ENCODE measurements around the gene CELF4. TPM values are rescaled to one million over a fixed set of nuclear protein-coding genes. Genes with fewer than 3 reads are reported as not detected.
"Not testable (repeated sequence)": the region's sequence is repeated elsewhere in the genome, so short reads cannot be mapped to it uniquely, and the experiment has no call there.

The CELF4 gene
- total RNA-seq, 1 experiment from 2014 or later: not detected

- H3K36me3 ChIP-seq (ENCODE audit: control insufficient read depth, insufficient read depth, low read length): no peaks in the 10 kb centered on the region
- no peak for DNase-seq (ENCODE audit: low read depth, low spot score)
- TF ChIP-seq CTCF (IDR thresholded peaks at IDR 0.05) (no peak), TCF7L2 (IDR thresholded peaks at IDR 0.05; ENCODE audit: low read depth, low read length) (no peak), POLR2AphosphoS5 (IDR thresholded peaks at IDR 0.05; ENCODE audit: low read depth, low read length) (no peak), REST (IDR thresholded peaks at IDR 0.05; ENCODE audit: insufficient read depth in 1 of 2, low read depth in 2 of 2, low read length in 1 of 2) (no peak)
- H3K9me3 ChIP-seq (ENCODE audit: control insufficient read depth, insufficient read depth, low read depth, low read length): no peaks in the 10 kb centered on the region
- in situ Hi-C loops (cut with HindIII; ENCODE audit: low pct_unique_long_range_greater_than_20kb, low sequenced_read_pairs): no loop called here
- POLR2A ChIA-PET: no interaction called here
- ATAC-seq: no peak
- no peak overlapping the region for H3K4me3 ChIP-seq (ENCODE audit: low read depth in 2 of 2, low read length in 2 of 2)
- BruUV-seq (replicated peaks): no TSS peak
- H3K4me1 ChIP-seq (ENCODE audit: control insufficient read depth, insufficient read depth, low read length): no peaks in the 10 kb centered on the region
- H3K27me3 ChIP-seq (ENCODE audit: control insufficient read depth, insufficient read depth, low read length): no peaks in the 10 kb centered on the region; the same call in 1 of the 2 replicates
- intact Hi-C loops (cut with micrococcal nuclease; ENCODE audit: unreplicated experiment): no loop called here
- CTCF ChIA-PET: no interaction called here
- H3K27ac ChIP-seq (ENCODE audit: low read length): no peak overlapping the region
These were observed 204.1 kb downstream of the CELF4 start for GRCh38 chr18:37361335-37362157.

GRCh38 chr18:37358061-37358460 lies 207.5 kb downstream of the CELF4 start:
- in situ Hi-C loops (cut with HindIII; ENCODE audit: low pct_unique_long_range_greater_than_20kb, low sequenced_read_pairs); H3K27me3 ChIP-seq (ENCODE audit: control insufficient read depth, insufficient read depth, low read length); H3K36me3 ChIP-seq (ENCODE audit: control insufficient read depth, insufficient read depth, low read length); DNase-seq (ENCODE audit: low read depth, low spot score); POLR2A ChIA-PET; intact Hi-C loops (cut with micrococcal nuclease; ENCODE audit: unreplicated experiment); H3K4me3 ChIP-seq (ENCODE audit: low read depth in 2 of 2, low read length in 2 of 2); BruUV-seq (replicated peaks); H3K27ac ChIP-seq (ENCODE audit: low read length); CTCF ChIA-PET; ATAC-seq; H3K9me3 ChIP-seq (ENCODE audit: control insufficient read depth, insufficient read depth, low read depth, low read length); H3K4me1 ChIP-seq (ENCODE audit: control insufficient read depth, insufficient read depth, low read length): not testable (repeated sequence)

- TF ChIP-seq TCF7L2 (IDR thresholded peaks at IDR 0.05; ENCODE audit: low read depth, low read length) (no peak), SIN3A (IDR thresholded peaks at IDR 0.05; ENCODE audit: borderline replicate concordance, insufficient read depth, low read depth, low read length) (no peak), CTCF (IDR thresholded peaks at IDR 0.05) (no peak), REST (IDR thresholded peaks at IDR 0.05; ENCODE audit: insufficient read depth in 1 of 2, low read depth in 2 of 2, low read length in 1 of 2) (no peak), POLR2AphosphoS5 (IDR thresholded peaks at IDR 0.05; ENCODE audit: low read depth, low read length) (no peak)
- DNase-seq (ENCODE audit: low read depth, low spot score) (no peak), ATAC-seq (no peak)
- no TSS peak for BruUV-seq (replicated peaks)
- Histone ChIP-seq H3K4me1 (ENCODE audit: control insufficient read depth, insufficient read depth, low read length) (no peaks in the 10 kb centered on the region), H3K9me3 (ENCODE audit: control insufficient read depth, insufficient read depth, low read depth, low read length) (no peaks in the 10 kb centered on the region), H3K4me3 (ENCODE audit: low read depth in 2 of 2, low read length in 2 of 2) (no peak overlapping the region), H3K27me3 (ENCODE audit: control insufficient read depth, insufficient read depth, low read length) (no peaks in the 10 kb centered on the region), H3K36me3 (ENCODE audit: control insufficient read depth, insufficient read depth, low read length) (no peaks in the 10 kb centered on the region), H3K27ac (ENCODE audit: low read length) (no peak overlapping the region)
- POLR2A ChIA-PET: no interaction called here
- in situ Hi-C loops (cut with HindIII; ENCODE audit: low pct_unique_long_range_greater_than_20kb, low sequenced_read_pairs): no loop called here
- intact Hi-C loops (cut with micrococcal nuclease; ENCODE audit: unreplicated experiment): no loop called here
- CTCF ChIA-PET: no interaction called here
These were observed 209.8 kb downstream of the CELF4 start for GRCh38 chr18:37355772-37356171.
